Astrocyte (in vitro differentiated cells and primary cell): Measurements from ENCODE around the gene TAF3.

ENCODE experiments used
- CTCF ChIP-seq: IDR thresholded peaks from 2 replicates; pipeline ENCODE4 v1.5.1; 2011; ENCODE audit warnings: low read depth, mild to moderate bottlenecking, inconsistent platforms, low read length, moderate library complexity; ENCODE audit not compliant: insufficient read depth
- EZH2 ChIP-seq: IDR thresholded peaks from 2 replicates; pipeline ENCODE4 v1.6.1; 2012; ENCODE audit warnings: mild to moderate bottlenecking, low read length, inconsistent platforms; ENCODE audit not compliant: insufficient read depth

GRCh38 chr10:7984896-7985295 lies 166.6 kb downstream of the TAF3 start:
- TF ChIP-seq CTCF: no peak
- TF ChIP-seq EZH2: no peak
